GM23338 (cell line): ENCODE results near the gene OR10K2. TPM values are rescaled to one million over a fixed set of nuclear protein-coding genes. Genes with fewer than 3 reads are reported as not detected.

ENCODE experiments used
- ATAC-seq: fragments of 200-7000 bp; cut with Tn5 transposase; 3 replicates; pipeline ENCODE4 v1.9.1; 2020
- DNase-seq: peaks from one replicate; pipeline ENCODE4 v3.0.0-alpha.2; 2015; ENCODE audit warnings: low spot score
- H2AFZ ChIP-seq: fragments of 200-600 bp; sonication (generic); 2 replicates; pipeline ENCODE4 v1.8.0; 2016; ENCODE audit warnings: antibody characterized with exemption, mild to moderate bottlenecking, moderate library complexity
- H3F3A ChIP-seq: fragments of 200-600 bp; sonication (generic); replicated peaks from 2 replicates; pipeline ENCODE4 v1.8.0; 2017; ENCODE audit warnings: antibody characterized with exemption, mixed run types, low read depth
- H3K27ac ChIP-seq: fragments of 200-600 bp; sonication (generic); 2 replicates; pipeline ENCODE4 v1.6.1; 2016; ENCODE audit warnings: low read depth
- H3K27me3 ChIP-seq: fragments of 200-600 bp; sonication (generic); 2 replicates; pipeline ENCODE4 v1.8.0; 2016; ENCODE audit warnings: mild to moderate bottlenecking, mixed run types, moderate library complexity; ENCODE audit not compliant: insufficient read depth
- H3K36me3 ChIP-seq: fragments of 200-600 bp; sonication (generic); 2 replicates; pipeline ENCODE4 v1.8.0; 2016; ENCODE audit warnings: mild to moderate bottlenecking; ENCODE audit not compliant: insufficient read depth
- H3K4me1 ChIP-seq: fragments of 200-600 bp; sonication (generic); 2 replicates; pipeline ENCODE4 v1.8.0; 2016; ENCODE audit warnings: mild to moderate bottlenecking, moderate library complexity; ENCODE audit not compliant: insufficient read depth
- H3K4me2 ChIP-seq: fragments of 200-600 bp; sonication (generic); 2 replicates; pipeline ENCODE4 v1.7.1; 2017; ENCODE audit warnings: mixed run types
- H3K4me3 ChIP-seq: fragments of 200-600 bp; sonication (generic); 2 replicates; pipeline ENCODE4 v1.6.1; 2016; ENCODE audit warnings: mixed run types
- H3K79me2 ChIP-seq: fragments of 200-600 bp; sonication (generic); replicated peaks from 2 replicates; pipeline ENCODE4 v1.8.0; 2017; ENCODE audit warnings: mild to moderate bottlenecking; ENCODE audit not compliant: insufficient read depth
- H3K9me2 ChIP-seq: fragments of 200-600 bp; sonication (generic); 2 replicates; pipeline ENCODE4 v1.8.0; 2017; ENCODE audit not compliant: insufficient read depth
- H4K20me1 ChIP-seq: fragments of 200-600 bp; sonication (generic); replicated peaks from 2 replicates; pipeline ENCODE4 v1.8.0; 2017; ENCODE audit warnings: mild to moderate bottlenecking; ENCODE audit not compliant: insufficient read depth
- H3K27ac Mint-ChIP-seq: 2 replicates; pipeline ENCODE4 v1.8.0; 2020; ENCODE audit warnings: inconsistent platforms, mild to moderate bottlenecking, moderate library complexity, mixed read lengths
- H3K27me3 Mint-ChIP-seq: 3 replicates; pipeline ENCODE4 v1.8.0; 2022; ENCODE audit warnings: low read depth, mild to moderate bottlenecking, moderate library complexity, mixed read lengths, inconsistent platforms; ENCODE audit not compliant: insufficient read depth, poor library complexity
- H3K36me3 Mint-ChIP-seq: 3 replicates; pipeline ENCODE4 v1.8.0; 2021; ENCODE audit warnings: low read depth, mild to moderate bottlenecking, inconsistent platforms, moderate library complexity, mixed read lengths
- H3K4me1 Mint-ChIP-seq: 3 replicates; pipeline ENCODE4 v1.8.0; 2020; ENCODE audit warnings: mild to moderate bottlenecking, inconsistent platforms, mixed read lengths
- H3K4me3 Mint-ChIP-seq: 3 replicates; pipeline ENCODE4 v1.8.0; 2021; ENCODE audit warnings: moderate library complexity, mild to moderate bottlenecking, inconsistent platforms, mixed read lengths
- H3K9me3 Mint-ChIP-seq: 3 replicates; pipeline ENCODE4 v1.8.0; 2020; ENCODE audit warnings: moderate library complexity, mild to moderate bottlenecking, inconsistent platforms, mixed read lengths
- CREB1 ChIP-seq: fragments of 250-450 bp; sonication (Bioruptor Pico); IDR thresholded peaks from 2 replicates; pipeline ENCODE4 v1.5.0; 2020; ENCODE audit warnings: low read depth, mild to moderate bottlenecking, moderate library complexity
- EZH2phosphoT487 ChIP-seq: fragments of 200-600 bp; sonication (generic); IDR thresholded peaks from one replicate; pipeline ENCODE4 v1.8.1; 2018; ENCODE audit warnings: antibody characterized with exemption; ENCODE audit not compliant: unreplicated experiment
- JUNB ChIP-seq: IDR thresholded peaks from one replicate; pipeline ENCODE4 v1.6.1; 2016; ENCODE audit warnings: antibody characterized with exemption; ENCODE audit not compliant: unreplicated experiment
- NANOG ChIP-seq: IDR thresholded peaks from 2 replicates; pipeline ENCODE4 v1.6.1; 2016; ENCODE audit warnings: antibody characterized with exemption, borderline replicate concordance
- POLR2AphosphoS5 ChIP-seq: IDR thresholded peaks from 2 replicates; pipeline ENCODE4 v1.6.1; 2016; ENCODE audit warnings: antibody characterized with exemption, low read depth
- STAT1 ChIP-seq: IDR thresholded peaks from one replicate; pipeline ENCODE4 v1.6.1; 2016; ENCODE audit warnings: antibody characterized with exemption; ENCODE audit not compliant: unreplicated experiment
- ZNF114 ChIP-seq: fragments of 250-450 bp; sonication (Bioruptor Pico); IDR thresholded peaks from 2 replicates; pipeline ENCODE4 v1.5.0; 2020; ENCODE audit warnings: mild to moderate bottlenecking, moderate library complexity
- ZNF331 ChIP-seq: fragments of 250-450 bp; sonication (Bioruptor Pico); IDR thresholded peaks from 2 replicates; pipeline ENCODE4 v1.5.0; 2020; ENCODE audit warnings: low read depth, mild to moderate bottlenecking, moderate library complexity
- polyA plus RNA-seq: library from polyadenylated mRNA; unstranded; fragments of >200 nt; fragmentation: Nextera tagmentation; extraction: Ambion mirVana; gene quantifications from 2 replicates; pipeline ENCODE4 v1.2.1, GENCODE V29; 2016
- total RNA-seq: library from RNA; depleted of rRNA; stranded (reverse); fragments of >200 nt; shearing (Covaris generic); gene quantifications from 2 replicates; pipeline ENCODE4 v1.2.3, GENCODE V29; 2014
- TF ChIP-seq, protein P1 (sequence below): fragments of 250-450 bp; sonication (Bioruptor Pico); IDR thresholded peaks from 2 replicates; pipeline ENCODE4 v1.5.0; 2020; ENCODE audit warnings: mild to moderate bottlenecking, moderate library complexity
- TF ChIP-seq, protein P2 (sequence below): IDR thresholded peaks from one replicate; pipeline ENCODE4 v1.6.1; 2018; ENCODE audit warnings: antibody characterized with exemption; ENCODE audit not compliant: unreplicated experiment
- TF ChIP-seq, protein P3 (sequence below), 2 experiments: fragments of 200-600 bp in 1 of 2; sonication (generic) in 1 of 2; conservative IDR thresholded peaks; 2 replicates each; pipeline versions ENCODE4 v1.5.1 to v1.6.1; 2016 to 2017; ENCODE audit warnings: antibody characterized with exemption in 2 of 2, low read depth in 2 of 2, mild to moderate bottlenecking in 2 of 2, moderate library complexity in 1 of 2

Gene OR10K2
- total and polyA plus RNA-seq, 2 experiments from 2014 or later: not detected

DNA sequence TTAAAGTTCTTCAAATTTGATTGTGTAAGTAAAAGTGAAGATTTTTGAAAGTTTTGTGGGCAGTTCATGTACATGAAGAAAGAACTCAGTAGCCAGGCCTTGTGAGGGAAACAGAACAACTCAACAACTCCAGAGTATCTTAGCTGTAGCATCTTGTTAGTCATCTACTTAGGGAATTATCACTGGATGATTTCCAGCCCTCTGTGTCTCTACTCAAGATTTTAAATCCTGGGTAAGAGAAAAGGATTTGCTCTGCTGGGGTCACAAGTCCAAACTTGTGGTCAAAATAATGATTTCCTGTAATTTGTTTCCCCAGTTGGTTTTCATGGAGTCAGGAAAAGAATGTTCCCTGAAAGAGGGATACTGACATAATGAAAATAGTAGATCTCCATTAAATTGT lies 34.9 kb downstream of the OR10K2 start:
- Mint-ChIP-seq H3K4me3 (no peak overlapping the region), H3K27ac (no peak overlapping the region), H3K27me3 (no peaks in the 10 kb centered on the region), H3K9me3 (no peaks in the 10 kb centered on the region; the same call in 2 of the 3 replicates), H3K36me3 (no peaks in the 10 kb centered on the region), H3K4me1 (peaks cover 3% of the 10 kb centered on the region; the same call in 1 of the 3 replicates)
- H2AFZ ChIP-seq: no peak overlapping the region
- H3K4me1 ChIP-seq: no peaks in the 10 kb centered on the region
- no peaks in the 10 kb centered on the region for H3K27me3 ChIP-seq
- no peaks in the 10 kb centered on the region for H3K9me2 ChIP-seq
- H3K27ac ChIP-seq: no peak overlapping the region
- H3K4me3 ChIP-seq: no peak overlapping the region
- no peak for DNase-seq
- no peaks in the 10 kb centered on the region for H3K36me3 ChIP-seq
- H3K79me2 ChIP-seq: no peaks in the 10 kb centered on the region
- no peaks in the 10 kb centered on the region for H4K20me1 ChIP-seq
- TF ChIP-seq JUNB: no peak
- TF ChIP-seq CREB1 (CRISPR knock-in tag): no peak
- TF ChIP-seq POLR2AphosphoS5: no peak
- no peak for TF ChIP-seq STAT1
- TF ChIP-seq, protein P1, sequence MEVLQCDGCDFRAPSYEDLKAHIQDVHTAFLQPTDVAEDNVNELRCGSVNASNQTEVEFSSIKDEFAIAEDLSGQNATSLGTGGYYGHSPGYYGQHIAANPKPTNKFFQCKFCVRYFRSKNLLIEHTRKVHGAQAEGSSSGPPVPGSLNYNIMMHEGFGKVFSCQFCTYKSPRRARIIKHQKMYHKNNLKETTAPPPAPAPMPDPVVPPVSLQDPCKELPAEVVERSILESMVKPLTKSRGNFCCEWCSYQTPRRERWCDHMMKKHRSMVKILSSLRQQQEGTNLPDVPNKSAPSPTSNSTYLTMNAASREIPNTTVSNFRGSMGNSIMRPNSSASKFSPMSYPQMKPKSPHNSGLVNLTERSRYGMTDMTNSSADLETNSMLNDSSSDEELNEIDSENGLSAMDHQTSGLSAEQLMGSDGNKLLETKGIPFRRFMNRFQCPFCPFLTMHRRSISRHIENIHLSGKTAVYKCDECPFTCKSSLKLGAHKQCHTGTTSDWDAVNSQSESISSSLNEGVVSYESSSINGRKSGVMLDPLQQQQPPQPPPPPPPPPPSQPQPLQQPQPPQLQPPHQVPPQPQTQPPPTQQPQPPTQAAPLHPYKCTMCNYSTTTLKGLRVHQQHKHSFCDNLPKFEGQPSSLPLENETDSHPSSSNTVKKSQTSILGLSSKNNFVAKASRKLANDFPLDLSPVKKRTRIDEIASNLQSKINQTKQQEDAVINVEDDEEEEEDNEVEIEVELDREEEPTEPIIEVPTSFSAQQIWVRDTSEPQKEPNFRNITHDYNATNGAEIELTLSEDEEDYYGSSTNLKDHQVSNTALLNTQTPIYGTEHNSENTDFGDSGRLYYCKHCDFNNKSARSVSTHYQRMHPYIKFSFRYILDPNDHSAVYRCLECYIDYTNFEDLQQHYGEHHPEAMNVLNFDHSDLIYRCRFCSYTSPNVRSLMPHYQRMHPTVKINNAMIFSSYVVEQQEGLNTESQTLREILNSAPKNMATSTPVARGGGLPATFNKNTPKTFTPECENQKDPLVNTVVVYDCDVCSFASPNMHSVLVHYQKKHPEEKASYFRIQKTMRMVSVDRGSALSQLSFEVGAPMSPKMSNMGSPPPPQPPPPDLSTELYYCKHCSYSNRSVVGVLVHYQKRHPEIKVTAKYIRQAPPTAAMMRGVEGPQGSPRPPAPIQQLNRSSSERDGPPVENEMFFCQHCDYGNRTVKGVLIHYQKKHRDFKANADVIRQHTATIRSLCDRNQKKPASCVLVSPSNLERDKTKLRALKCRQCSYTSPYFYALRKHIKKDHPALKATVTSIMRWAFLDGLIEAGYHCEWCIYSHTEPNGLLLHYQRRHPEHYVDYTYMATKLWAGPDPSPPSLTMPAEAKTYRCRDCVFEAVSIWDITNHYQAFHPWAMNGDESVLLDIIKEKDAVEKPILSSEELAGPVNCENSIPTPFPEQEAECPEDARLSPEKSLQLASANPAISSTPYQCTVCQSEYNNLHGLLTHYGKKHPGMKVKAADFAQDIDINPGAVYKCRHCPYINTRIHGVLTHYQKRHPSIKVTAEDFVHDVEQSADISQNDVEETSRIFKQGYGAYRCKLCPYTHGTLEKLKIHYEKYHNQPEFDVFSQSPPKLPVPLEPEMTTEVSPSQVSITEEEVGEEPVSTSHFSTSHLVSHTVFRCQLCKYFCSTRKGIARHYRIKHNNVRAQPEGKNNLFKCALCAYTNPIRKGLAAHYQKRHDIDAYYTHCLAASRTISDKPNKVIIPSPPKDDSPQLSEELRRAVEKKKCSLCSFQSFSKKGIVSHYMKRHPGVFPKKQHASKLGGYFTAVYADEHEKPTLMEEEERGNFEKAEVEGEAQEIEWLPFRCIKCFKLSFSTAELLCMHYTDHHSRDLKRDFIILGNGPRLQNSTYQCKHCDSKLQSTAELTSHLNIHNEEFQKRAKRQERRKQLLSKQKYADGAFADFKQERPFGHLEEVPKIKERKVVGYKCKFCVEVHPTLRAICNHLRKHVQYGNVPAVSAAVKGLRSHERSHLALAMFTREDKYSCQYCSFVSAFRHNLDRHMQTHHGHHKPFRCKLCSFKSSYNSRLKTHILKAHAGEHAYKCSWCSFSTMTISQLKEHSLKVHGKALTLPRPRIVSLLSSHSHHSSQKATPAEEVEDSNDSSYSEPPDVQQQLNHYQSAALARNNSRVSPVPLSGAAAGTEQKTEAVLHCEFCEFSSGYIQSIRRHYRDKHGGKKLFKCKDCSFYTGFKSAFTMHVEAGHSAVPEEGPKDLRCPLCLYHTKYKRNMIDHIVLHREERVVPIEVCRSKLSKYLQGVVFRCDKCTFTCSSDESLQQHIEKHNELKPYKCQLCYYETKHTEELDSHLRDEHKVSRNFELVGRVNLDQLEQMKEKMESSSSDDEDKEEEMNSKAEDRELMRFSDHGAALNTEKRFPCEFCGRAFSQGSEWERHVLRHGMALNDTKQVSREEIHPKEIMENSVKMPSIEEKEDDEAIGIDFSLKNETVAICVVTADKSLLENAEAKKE (CRISPR knock-in tag): no peak
- no peak overlapping the region for H3K4me2 ChIP-seq
- H3F3A ChIP-seq: no peaks in the 10 kb centered on the region
- ATAC-seq: no peak

DNA sequence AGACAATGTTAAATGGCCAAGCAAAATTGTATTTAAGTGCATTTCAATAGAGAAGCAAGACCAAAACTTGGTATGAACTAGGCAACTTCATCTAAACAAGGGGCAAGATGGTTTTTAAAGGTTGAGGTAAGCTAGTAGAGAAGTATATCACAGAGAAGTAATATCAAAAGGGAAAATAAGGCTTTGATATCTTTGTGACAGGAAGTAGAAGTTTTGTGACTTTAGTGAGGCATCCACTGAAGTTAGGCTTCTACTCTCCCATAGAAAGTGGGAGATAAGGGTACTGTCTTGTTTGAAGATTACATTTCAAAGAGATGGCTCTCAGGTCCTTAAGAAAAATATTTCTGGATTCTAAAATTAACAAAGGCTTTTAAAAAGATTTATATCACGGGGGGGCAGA lies 35.7 kb downstream of the OR10K2 start:
- DNase-seq: no peak
- Histone ChIP-seq H3K79me2 (no peaks in the 10 kb centered on the region), H3F3A (no peaks in the 10 kb centered on the region), H4K20me1 (no peaks in the 10 kb centered on the region), H2AFZ (peak overlapping the region; percentile 24; the same call in 1 of the 2 replicates), H3K4me2 (no peak overlapping the region), H3K9me2 (no peaks in the 10 kb centered on the region), H3K4me1 (no peaks in the 10 kb centered on the region), H3K4me3 (no peak overlapping the region), H3K27me3 (no peaks in the 10 kb centered on the region), H3K36me3 (no peaks in the 10 kb centered on the region), H3K27ac (no peak overlapping the region)
- Mint-ChIP-seq H3K36me3 (no peaks in the 10 kb centered on the region), H3K27ac (no peak overlapping the region), H3K4me1 (peaks cover under 1% of the 10 kb centered on the region; the same call in 1 of the 3 replicates), H3K4me3 (no peak overlapping the region), H3K27me3 (no peaks in the 10 kb centered on the region), H3K9me3 (no peaks in the 10 kb centered on the region; the same call in 2 of the 3 replicates)
- no peak for ATAC-seq
- TF ChIP-seq ZNF114 (CRISPR knock-in tag): no peak
- TF ChIP-seq EZH2phosphoT487: no peak
- TF ChIP-seq, protein P2, sequence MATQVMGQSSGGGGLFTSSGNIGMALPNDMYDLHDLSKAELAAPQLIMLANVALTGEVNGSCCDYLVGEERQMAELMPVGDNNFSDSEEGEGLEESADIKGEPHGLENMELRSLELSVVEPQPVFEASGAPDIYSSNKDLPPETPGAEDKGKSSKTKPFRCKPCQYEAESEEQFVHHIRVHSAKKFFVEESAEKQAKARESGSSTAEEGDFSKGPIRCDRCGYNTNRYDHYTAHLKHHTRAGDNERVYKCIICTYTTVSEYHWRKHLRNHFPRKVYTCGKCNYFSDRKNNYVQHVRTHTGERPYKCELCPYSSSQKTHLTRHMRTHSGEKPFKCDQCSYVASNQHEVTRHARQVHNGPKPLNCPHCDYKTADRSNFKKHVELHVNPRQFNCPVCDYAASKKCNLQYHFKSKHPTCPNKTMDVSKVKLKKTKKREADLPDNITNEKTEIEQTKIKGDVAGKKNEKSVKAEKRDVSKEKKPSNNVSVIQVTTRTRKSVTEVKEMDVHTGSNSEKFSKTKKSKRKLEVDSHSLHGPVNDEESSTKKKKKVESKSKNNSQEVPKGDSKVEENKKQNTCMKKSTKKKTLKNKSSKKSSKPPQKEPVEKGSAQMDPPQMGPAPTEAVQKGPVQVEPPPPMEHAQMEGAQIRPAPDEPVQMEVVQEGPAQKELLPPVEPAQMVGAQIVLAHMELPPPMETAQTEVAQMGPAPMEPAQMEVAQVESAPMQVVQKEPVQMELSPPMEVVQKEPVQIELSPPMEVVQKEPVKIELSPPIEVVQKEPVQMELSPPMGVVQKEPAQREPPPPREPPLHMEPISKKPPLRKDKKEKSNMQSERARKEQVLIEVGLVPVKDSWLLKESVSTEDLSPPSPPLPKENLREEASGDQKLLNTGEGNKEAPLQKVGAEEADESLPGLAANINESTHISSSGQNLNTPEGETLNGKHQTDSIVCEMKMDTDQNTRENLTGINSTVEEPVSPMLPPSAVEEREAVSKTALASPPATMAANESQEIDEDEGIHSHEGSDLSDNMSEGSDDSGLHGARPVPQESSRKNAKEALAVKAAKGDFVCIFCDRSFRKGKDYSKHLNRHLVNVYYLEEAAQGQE: no peak
- TF ChIP-seq NANOG: no peak
- TF ChIP-seq STAT1: no peak
- no peak for TF ChIP-seq POLR2AphosphoS5
- no peak for TF ChIP-seq ZNF331
- TF ChIP-seq, protein P3, sequence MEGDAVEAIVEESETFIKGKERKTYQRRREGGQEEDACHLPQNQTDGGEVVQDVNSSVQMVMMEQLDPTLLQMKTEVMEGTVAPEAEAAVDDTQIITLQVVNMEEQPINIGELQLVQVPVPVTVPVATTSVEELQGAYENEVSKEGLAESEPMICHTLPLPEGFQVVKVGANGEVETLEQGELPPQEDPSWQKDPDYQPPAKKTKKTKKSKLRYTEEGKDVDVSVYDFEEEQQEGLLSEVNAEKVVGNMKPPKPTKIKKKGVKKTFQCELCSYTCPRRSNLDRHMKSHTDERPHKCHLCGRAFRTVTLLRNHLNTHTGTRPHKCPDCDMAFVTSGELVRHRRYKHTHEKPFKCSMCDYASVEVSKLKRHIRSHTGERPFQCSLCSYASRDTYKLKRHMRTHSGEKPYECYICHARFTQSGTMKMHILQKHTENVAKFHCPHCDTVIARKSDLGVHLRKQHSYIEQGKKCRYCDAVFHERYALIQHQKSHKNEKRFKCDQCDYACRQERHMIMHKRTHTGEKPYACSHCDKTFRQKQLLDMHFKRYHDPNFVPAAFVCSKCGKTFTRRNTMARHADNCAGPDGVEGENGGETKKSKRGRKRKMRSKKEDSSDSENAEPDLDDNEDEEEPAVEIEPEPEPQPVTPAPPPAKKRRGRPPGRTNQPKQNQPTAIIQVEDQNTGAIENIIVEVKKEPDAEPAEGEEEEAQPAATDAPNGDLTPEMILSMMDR (conservative IDR thresholded peaks at IDR 0.05; ENCODE audit: low read depth in 2 of 2): no peak
